DMS 273 (cell line): ENCODE data around the gene CPNE2.
"Not testable (repeated sequence)": the region's sequence is repeated elsewhere in the genome, so short reads cannot be mapped to it uniquely, and the experiment has no call there.

Experiments
- DNase-seq: peaks from one replicate; lab custom pipeline; 2025; ENCODE audit not compliant: unreplicated experiment; lab: John Stamatoyannopoulos, UW

The CPNE2 gene

GRCh38 chr16:57091975-57092785, at the start of gene CPNE2:
CPNE2 (plus strand) TSS chr16:57092583; CDS start chr16:57110743, 18,160 bp downstream.
- DNase-seq = peak; percentile 82

GRCh38 chr16:57043248-57043647, 49.1 kb upstream of the CPNE2 start:
- DNase-seq = no peak

DNA sequence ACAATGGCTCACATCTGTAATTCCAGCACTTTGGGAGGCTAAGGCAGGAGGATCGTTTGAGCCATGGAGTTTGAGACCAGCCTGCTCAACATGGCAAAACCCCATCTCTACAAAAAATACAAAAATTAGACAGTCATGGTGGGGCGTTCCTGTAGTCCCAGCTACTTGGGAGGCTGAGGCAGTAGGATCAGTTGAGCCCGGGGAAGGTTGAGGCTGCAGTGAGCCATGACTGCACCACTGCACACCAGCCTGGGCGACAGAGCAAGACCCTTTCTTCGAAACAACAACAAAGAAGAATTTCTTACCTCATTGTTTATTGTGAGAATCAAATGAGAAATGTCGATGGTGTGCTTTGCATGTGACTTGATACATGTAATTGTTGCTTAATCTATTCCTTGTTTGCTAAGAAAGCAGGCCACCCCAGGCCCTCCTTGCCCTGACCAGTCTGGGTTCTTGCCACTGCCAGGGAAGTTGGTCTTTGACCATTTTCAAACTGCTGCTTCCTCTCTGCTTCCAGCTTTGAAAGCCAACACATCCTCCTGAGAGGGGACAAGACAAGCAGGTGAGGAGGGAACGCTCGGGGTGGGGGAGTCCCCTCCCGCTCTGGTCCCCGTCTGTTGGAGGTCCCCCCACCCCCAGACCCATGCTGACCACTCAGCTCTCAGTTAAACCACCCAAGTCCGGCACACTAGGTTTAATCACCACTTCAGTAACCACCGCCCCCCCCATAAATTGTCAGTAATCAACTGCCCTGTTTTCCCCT, 47.3 kb upstream of the CPNE2 start:
- DNase-seq = no peak

DNA sequence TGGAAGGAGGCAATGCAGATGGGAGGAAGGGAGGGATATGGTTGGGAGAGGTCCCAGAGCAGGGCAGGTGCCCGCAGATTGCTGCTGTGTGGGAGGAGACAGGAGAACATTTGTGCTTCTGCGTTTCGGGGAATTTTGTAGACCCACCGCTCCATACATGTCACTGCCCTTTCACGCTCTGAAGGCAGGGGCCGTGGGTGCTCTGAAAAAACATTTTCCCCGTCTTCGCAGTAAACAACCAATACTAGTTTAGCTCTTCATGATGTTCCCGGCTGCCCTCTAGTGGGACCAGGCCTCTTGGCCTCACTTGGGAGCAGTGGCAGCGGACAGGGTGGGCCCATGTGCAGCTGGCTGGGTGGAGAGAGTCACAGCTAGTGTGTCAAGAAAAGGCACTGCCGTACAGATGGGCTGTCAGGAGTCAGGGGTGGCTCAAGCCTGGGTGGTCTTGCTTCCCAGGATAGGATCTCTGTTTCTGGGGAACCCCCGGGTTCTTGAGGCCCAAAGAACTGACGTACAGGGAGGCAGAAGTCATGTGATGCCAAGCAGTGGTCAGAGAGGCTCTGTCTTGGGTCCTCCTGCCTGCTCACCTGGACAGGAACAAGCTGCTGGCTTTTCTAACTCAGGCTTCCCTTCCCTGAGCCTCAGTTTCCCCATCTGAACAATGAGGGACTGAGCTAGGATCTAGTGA, 46.5 kb upstream of the CPNE2 start:
- peak; percentile 54 for DNase-seq

DNA sequence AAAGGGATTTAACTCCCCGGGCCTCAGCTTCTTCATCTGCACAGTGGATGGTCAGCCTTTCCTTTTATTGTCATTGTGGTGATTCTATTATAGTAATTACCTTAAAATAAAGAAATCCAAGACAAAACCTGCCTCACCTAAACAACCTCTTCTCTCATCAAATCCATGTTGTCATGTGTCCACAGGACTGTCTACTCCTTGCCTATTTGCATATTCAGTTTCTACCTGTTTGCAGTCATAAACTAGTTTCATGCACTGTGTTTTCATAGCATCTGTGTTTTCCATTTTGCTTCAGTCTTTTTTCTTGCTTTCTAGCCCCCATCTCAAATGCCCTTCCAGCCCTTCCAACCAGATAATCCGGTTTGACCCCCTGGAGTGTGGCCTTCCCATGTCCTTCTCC, 44.3 kb upstream of the CPNE2 start:
- DNase-seq = no peak

- no peak for DNase-seq
Observed at GRCh38 chr16:57049678-57050077, 42.7 kb upstream of the CPNE2 start.

DNA sequence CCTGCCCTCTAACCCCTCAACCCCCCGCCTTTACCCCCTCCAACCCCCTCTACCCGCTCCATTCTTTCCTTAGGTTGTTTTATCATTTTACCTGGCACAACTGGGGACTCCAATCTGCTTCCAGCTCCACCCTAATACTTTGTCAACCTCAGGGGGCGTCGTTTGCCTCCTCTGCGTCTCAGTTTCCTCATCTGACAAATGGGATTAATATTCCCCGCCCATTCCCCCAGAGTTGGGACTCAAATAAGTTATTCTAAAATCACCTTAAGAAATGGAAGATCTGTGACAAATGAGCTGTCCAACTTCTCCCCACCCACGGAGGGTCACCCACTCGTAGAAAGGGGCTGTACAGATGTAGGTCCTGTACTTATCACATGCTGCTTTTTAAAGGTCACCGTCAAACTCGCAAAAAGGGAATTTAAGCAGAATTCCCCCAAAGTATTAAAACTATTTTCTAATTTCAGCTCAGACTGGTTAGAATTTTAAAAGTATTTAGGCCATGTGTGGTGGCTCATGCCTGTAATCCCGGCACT, 40.6 kb upstream of the CPNE2 start:
- DNase-seq = no peak

- DNase-seq = no peak
Observed at GRCh38 chr16:57053206-57053605, 39.2 kb upstream of the CPNE2 start.

GRCh38 chr16:57054338-57054737, 38.0 kb upstream of the CPNE2 start:
- DNase-seq = no peak

- DNase-seq = no peak
Observed at GRCh38 chr16:57054771-57055170, 37.6 kb upstream of the CPNE2 start.

DNA sequence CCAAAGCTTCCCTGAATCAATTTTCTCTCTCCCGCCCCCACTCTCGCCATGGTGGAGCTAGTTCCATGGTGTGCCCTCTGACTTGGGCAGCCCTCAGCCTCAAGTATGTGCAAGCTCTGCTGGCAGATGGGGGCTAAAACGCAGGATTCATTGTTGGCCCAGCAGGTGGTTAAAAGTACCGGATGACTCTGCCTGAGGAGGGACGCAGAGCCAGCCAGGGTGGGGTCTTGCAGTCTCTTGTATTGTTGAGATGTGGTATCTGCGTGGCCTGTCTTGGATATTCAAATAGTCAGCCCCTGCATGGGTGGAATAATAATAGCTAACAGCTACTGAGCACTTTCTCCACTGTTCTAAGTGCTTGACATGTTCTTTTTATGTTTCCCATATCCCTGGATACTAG, 36.7 kb upstream of the CPNE2 start:
- peak; percentile 18 for DNase-seq

- no peak for DNase-seq
Observed at GRCh38 chr16:57058291-57058861, 34.0 kb upstream of the CPNE2 start.

DNA sequence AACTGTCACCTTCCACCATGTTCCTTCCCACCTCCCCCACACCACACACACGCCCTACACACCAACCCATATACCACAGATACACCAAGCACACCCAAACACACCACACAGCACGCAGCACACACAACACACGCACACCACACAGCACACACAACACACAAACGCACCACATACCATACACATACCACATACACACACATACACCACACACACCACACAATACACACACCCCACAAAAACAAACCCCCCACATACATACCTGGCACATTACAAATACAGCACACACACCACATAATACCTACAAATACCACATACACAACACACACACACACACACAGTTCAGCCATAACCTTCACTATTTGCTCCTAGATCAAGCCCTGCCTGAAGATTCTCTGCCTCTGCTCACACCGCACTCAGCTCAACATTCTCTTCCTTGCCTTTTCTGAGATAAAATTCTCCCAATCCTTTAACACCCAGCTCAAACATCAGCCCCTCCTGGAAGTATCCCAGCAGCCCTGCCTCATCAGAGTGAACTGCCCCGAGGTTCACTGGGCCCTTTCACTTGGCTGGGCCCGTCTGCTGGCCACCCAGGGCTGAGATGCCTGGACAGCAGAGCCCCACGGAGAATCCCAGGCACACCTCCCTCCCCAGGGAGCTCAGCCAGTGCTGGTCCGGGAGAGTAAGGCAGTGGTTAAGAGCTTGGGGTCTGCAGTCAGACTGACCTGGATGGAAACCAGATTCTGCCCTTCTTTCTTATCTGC, 31.9 kb upstream of the CPNE2 start:
- DNase-seq = no peak

- DNase-seq = peak; percentile 90
Observed at GRCh38 chr16:57061084-57061905, 31.1 kb upstream of the CPNE2 start.

DNA sequence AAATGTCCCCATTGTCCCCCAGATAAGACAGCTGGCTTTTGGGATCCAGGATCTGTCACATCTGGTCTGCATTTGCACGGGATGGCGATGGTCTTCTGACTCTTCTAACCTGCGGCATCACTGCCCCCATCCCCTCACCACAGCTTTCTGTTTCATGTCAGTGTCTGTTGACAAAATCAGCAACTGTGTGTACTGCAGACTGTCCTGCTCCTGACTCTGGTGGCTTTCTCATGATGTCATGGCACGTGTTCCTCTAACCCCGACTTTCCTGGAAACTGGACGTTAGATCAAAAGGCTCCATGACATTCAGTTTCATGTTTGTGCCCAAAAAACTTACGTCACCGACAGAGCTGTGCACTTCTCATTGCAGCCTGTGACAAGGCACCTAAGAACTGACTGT, 30.1 kb upstream of the CPNE2 start:
- DNase-seq = no peak

DNA sequence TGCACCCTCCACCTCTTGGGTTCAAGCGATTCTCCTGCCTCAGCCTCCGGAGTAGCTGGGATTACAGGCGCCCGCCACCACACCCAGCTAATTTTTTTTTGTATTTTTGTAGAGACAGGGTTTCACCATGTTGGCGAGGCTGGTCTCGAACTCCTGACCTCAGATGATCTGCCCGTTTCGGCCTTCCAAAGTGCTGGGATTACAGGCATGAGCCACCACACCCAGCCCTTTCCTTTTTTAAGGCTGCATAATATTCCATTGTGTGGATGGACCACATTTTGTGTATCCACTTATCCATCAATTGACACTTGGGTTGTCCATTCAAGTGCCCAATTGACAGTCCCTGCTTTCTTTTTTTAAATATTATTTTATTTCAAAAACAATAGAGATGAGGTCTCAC, 29.2 kb upstream of the CPNE2 start:
- not testable (repeated sequence) for DNase-seq

GRCh38 chr16:57064995-57065394, 27.4 kb upstream of the CPNE2 start:
- no peak for DNase-seq

GRCh38 chr16:57066625-57067024, 25.8 kb upstream of the CPNE2 start:
- no peak for DNase-seq

GRCh38 chr16:57067347-57067746, 25.0 kb upstream of the CPNE2 start:
- DNase-seq = no peak

- no peak for DNase-seq
Observed at GRCh38 chr16:57069053-57069452, 23.3 kb upstream of the CPNE2 start.
